GM19395 (cell line): ENCODE results near the gene CCNY.

Source experiments
- ATAC-seq: cut with Tn5 transposase; IDR thresholded peaks from one replicate; pipeline ENCODE4 v1.9.1; 2021; ENCODE audit warnings: mild to moderate bottlenecking, moderate library complexity; ENCODE audit not compliant: unreplicated experiment

CCNY gene

GRCh38 chr10:35423505-35424306 is 87.4 kb downstream of the CCNY start:
- ATAC-seq = no peak

- no peak for ATAC-seq
Observed at GRCh38 chr10:35424680-35425285, 88.5 kb downstream of the CCNY start.

- ATAC-seq = no peak
Observed at GRCh38 chr10:35425595-35425994, 89.3 kb downstream of the CCNY start.

- no peak for ATAC-seq
Observed at GRCh38 chr10:35426657-35427056, 90.3 kb downstream of the CCNY start.

GRCh38 chr10:35427543-35427942 is 91.2 kb downstream of the CCNY start:
- ATAC-seq = no peak

GRCh38 chr10:35428521-35428920 is 92.2 kb downstream of the CCNY start:
- no peak for ATAC-seq

- ATAC-seq = no peak
Observed at GRCh38 chr10:35432781-35433338, 96.6 kb downstream of the CCNY start.

GRCh38 chr10:35433851-35434426 is 97.6 kb downstream of the CCNY start:
- ATAC-seq = no peak

GRCh38 chr10:35434533-35434932 is 98.2 kb downstream of the CCNY start:
- peak; percentile 76 for ATAC-seq

- no peak for ATAC-seq
Observed at GRCh38 chr10:35435824-35436223, 99.5 kb downstream of the CCNY start.

GRCh38 chr10:35437829-35438228 is 101.5 kb downstream of the CCNY start:
- no peak for ATAC-seq

GRCh38 chr10:35438718-35439571 is 102.6 kb downstream of the CCNY start:
- ATAC-seq = no peak

- ATAC-seq = no peak
Observed at GRCh38 chr10:35440016-35440415, 103.7 kb downstream of the CCNY start.

GRCh38 chr10:35442028-35442427 is 105.7 kb downstream of the CCNY start:
- ATAC-seq = no peak

GRCh38 chr10:35442592-35442991 is 106.3 kb downstream of the CCNY start:
- no peak for ATAC-seq

- no peak for ATAC-seq
Observed at GRCh38 chr10:35443858-35444257, 107.5 kb downstream of the CCNY start.

- ATAC-seq = no peak
Observed at GRCh38 chr10:35445150-35445884, 109.0 kb downstream of the CCNY start.

- ATAC-seq = no peak
Observed at GRCh38 chr10:35446439-35446838, 110.1 kb downstream of the CCNY start.

- no peak for ATAC-seq
Observed at GRCh38 chr10:35447693-35448407, 111.5 kb downstream of the CCNY start.
